Measurements from ENCODE around the gene IER3.
"Not testable (repeated sequence)": the region's sequence is repeated elsewhere in the genome, so short reads cannot be mapped to it uniquely, and the experiment has no call there.

IER3 gene

DNA sequence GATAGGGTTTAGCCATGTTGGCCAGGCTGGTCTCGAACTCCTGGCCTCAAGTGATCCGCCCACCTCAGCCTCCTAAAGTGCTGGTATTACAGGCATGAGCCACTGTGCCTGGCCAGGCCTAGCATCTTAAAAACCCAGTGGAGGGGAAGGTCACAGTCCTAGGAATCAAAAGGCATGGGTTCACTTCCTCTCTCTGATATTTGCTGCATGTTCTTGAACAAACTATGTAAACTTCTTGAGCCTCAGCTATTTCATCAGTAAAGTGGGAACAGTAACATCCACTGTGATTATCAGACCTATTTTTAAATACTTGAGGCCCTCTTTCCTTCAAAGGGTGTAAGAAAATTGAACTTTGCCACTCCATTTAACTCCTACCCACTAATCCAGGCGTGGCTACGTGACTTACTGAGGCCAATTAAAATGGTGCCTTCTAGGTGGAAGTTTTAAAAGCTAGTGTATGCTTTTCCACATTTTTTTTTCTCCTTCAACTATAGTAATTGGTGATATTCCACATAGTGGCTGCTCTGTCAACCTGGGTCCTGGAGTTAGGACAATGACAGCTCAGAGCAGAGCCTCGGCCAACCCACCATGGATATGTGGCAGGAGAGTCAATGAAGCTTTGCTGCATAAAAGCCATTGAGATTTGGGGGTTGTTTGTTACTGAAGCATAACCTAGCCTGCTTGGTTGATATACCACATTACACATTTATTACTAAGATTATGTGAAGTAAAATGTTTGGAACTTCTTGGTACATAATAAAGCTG, 32.2 kb upstream of the IER3 start:
- no peak for TF ChIP-seq POLR2A (IDR thresholded peaks at IDR 0.05; ENCODE audit: low read depth, low read length)
- DNase-seq (ENCODE audit: insufficient read length, low spot score) (no peak), FAIRE-seq (no peak)

DNA sequence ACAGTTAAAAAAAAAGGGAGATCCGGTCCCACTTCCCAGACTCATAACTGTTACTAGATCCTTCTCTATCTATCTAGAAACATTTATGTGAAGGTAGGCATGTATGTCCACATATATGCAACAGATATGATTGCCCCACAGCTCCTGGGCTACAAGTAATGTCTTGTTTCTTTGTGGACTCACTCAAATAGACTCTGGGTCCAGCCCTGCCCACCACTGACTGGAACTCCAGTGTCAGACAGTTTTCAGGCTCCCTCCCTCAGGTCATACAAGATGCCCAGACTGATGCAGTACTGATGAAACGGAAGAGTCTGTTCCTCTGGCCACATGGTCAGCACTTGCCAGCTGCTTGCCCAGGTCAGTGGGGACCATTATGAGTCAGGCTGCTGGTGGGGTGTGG, 30.8 kb upstream of the IER3 start:
- no peak for FAIRE-seq
- DNase-seq (ENCODE audit: insufficient read length, low spot score): no peak

DNA sequence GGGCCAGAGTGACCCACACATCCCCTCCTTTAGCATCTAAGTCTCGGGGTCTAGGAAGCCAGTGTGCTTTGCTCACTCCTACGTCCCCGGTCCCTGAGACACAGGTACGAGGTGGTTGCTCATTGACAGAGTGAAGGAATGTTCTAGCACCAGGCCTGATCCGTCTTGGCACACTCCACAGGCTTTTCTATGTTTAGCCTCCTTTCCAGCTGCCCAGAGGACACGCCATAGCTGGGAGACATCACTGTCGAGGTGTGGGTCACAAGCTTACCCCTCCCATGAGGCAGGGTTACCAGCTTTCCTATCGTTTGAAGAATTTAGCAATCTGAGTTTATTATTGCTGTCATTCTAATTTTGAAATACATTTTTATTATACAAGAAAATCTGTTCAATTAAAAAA, 30.4 kb upstream of the IER3 start:
- no peak for DNase-seq (ENCODE audit: insufficient read length, low spot score)
- TF ChIP-seq POLR2A (IDR thresholded peaks at IDR 0.05; ENCODE audit: low read depth, low read length): no peak
- FAIRE-seq: no peak

More for the DNA sequence above, 30.8 kb upstream of the IER3 start:
- no peak for TF ChIP-seq POLR2A (IDR thresholded peaks at IDR 0.05; ENCODE audit: low read depth, low read length)

DNA sequence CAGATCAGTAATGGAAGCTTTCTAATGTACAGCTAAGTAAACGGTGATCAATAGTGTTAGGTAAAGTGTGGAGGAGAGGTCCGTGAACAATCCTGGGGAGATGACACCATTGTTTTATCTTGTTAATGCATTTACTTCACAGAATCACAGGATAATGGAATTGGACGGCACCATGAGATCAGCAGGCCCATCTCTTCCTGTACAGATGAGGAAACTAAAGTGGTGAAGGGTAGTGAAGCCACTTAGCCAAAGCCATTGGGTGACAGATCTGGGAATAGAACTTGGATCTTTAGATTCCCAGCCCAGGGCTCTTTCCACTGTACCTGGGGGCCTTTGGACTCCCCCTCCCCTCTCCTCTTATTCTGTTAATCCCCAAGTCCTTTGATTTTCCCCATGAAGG, 26.2 kb upstream of the IER3 start:
- TF ChIP-seq POLR2A (IDR thresholded peaks at IDR 0.05; ENCODE audit: low read depth, low read length): no peak
- no peak for FAIRE-seq
- DNase-seq (ENCODE audit: insufficient read length, low spot score): no peak

DNA sequence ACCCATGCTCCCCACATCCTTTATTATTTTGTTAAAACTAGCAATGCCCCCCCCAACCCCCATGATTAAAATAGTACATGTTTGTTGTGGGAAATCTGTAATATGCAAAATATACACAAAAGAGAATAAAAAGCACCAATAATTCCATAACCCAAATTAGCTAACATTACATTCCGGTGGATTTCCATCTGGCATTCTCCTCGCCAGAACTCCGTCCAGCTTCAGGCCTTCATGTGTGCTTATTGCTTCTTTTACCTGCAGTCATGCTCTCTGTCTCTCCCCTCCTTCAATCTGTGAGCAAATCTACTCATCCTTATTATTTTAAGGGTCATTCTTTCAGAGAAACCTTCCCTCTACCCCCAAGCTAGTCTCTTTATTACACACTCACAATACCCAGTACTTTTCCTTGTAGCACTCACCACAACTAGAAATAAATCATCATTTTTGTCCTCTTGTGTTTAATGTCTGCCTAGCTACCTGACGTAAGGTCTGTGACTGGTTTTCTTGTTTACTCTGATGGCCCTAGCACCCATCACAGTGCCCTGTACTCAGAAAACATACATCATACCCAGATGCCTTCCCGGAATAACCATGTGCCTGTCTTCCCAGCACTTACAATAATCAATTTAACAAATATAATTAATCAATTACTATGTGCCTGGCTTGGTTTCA, 25.6 kb upstream of the IER3 start:
- no peak for FAIRE-seq
- no peak for DNase-seq (ENCODE audit: insufficient read length, low spot score)
- TF ChIP-seq POLR2A (IDR thresholded peaks at IDR 0.05; ENCODE audit: low read depth, low read length): no peak

DNA sequence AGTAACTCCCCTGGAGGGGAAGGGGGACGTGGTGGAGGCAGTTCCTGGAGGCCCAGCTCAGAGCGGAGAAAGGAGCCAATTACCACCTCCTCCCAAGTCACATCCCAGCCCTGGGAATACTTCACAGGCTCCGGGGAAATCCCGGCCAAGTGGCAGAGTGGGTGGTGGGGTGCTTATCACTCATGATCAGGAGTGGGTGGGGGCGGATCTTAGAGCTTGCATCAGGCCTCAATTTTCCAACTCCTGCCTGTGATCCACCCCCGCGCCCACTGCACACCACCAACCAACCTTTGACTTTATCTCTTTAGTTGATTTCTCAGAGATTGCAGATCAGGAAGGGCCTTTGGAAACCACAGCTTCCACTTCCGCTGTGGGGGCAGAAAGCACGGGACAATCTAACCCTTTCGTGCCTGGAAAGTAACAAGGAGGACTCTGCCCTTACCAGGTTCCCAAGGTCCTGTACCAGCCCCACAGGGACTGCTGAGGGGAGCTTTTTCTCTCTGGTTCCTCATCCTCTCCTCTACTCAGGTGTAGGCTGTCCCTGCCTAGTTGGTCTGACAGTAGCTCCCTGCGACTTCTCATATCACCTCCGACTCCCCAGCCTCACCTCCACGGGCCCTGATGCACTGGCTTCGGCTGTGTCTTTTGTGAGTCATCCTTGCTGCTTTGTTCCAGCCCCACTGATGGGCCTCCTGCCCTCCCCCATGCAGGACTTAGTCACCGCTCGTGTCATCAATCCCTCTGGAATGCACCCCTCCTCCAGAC, 24.9 kb upstream of the IER3 start:
- peak; percentile 76 for DNase-seq (ENCODE audit: insufficient read length, low spot score)
- peak; percentile 64 for FAIRE-seq
- TF ChIP-seq POLR2A (IDR thresholded peaks at IDR 0.05; ENCODE audit: low read depth, low read length): no peak

DNA sequence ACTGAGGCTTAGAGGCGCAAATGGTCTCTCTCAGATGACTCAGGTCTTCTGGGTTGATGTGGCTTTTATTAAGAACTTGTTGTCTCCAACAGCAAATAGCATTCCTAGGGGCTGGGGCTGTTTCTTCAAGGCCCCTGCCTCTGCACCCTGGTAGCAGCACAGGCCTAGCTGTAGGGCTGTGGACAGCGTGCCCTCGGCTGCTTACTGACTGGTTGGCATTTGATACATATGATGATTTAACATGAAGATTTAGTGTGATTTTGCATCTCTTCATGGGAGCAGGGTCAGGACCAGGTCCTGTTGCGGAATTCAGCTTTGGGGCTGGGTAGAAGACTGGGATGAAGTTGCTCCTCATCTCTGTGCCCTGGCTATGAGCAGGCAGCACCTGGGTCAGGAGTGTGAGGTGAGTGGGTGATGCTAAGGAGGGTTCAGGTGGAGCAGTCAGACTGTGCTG, 24.3 kb upstream of the IER3 start:
- FAIRE-seq (no peak), DNase-seq (ENCODE audit: insufficient read length, low spot score) (no peak)
- TF ChIP-seq POLR2A (IDR thresholded peaks at IDR 0.05; ENCODE audit: low read depth, low read length): no peak

DNA sequence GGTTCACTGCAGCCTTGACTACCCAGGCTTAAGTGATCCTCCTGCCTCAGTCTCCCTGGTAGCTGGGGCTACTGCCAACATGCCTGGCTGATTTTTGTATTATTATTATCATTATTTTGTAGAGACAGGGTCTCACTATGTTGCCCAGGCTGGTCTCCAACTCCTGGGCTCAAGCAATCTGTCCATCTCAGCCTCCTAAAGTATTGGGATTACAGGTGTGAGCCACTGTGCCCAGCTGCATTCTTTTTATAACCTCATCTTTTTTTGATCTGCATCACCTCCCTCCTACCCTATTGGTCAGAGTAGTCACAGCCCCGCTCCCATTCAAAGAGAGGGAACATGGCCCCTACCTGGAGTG, 23.6 kb upstream of the IER3 start:
- FAIRE-seq: no peak
- TF ChIP-seq POLR2A (IDR thresholded peaks at IDR 0.05; ENCODE audit: low read depth, low read length): no peak
- DNase-seq (ENCODE audit: insufficient read length, low spot score): no peak

DNA sequence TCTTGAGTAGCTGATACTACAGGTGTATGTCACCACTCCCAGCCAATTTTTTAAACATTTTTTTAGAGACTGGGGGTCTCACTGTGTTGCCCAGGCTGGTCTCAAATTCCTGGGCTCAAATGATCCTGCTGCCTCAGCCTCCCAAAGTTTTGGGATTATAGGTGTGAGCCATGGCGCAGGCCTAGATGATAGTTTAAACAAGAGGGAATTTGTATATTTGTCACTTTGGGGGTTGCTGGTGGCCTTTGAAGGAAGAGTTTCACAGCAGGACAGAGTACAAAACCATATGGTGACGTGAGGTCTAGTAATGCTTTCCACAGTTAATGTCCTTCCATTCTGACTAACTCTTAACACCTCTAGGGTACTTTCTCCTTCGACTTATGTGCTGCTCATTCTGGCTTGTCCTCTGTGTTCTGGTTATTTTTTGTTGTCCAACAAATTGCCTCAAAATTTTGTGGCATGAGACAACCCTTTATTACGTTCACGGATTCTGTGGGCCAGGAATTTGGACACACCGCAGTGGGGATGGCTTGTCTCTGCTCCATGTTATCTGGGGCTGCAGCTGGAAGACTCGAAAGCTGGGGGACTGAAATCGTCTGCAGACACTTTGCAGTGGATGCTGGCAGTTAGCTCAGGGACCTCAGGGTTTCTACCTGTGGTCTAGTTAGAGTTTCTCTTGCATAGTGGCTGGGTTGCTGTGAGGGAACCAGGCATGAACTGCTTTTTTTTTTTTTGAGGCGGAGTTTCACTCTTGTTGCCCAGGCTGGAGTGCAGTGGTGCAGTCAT, 23.0 kb upstream of the IER3 start:
- TF ChIP-seq POLR2A (IDR thresholded peaks at IDR 0.05; ENCODE audit: low read depth, low read length): no peak
- no peak for DNase-seq (ENCODE audit: insufficient read length, low spot score)
- FAIRE-seq: no peak

DNA sequence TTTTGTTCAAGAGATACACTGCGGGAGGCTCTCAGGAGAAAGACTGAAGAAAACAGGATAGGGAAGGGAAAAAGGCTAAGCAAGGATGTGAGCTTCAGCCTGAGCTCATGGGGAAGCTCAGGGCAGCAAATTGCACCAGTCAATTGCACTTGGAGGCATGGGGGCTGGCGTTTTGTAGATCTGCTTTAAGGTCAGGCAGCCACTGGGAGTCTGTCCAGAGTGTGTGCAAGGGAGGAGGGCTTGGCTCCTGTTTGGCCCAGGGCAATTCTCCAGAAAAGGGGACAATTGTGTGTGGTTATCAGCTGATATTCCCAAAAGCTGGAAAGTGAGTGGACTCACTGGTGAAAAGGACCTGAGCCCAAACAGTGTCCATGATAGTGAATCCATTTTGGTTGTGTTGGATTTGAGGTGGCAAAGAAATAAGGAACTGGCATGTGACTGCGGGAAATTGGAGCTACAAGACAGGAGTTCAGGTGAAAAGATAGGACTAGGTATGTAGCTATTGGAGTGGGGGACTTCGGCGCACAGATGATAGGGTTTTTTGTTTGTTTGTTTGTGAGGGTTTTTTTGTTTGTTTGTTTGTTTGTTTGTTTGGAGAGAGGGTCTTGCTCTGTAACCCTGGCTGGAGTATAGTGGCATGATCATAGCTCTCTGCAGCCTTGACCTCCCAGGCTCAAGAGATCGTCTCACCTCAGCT, 22.3 kb upstream of the IER3 start:
- DNase-seq (ENCODE audit: insufficient read length, low spot score): no peak
- no peak for FAIRE-seq
- no peak for TF ChIP-seq POLR2A (IDR thresholded peaks at IDR 0.05; ENCODE audit: low read depth, low read length)

DNA sequence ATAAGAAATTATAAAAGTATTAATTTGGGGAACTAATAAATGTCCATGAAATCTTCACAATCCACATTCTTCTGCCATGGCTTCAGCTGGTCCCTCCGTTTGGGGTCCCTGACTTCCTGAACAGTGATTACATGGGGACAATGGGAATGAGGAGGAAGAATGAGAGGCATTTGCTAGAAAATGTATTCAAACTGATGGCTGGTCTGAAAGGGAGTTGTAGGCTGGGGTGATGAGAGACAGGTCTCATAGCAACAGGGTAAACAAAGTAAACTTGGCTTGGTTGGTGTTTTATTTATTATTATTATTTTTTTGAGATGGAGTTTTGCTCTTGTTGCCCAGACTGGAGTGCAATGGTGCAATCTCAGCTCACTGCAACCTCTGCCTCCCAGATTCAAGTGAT, 21.1 kb upstream of the IER3 start:
- not testable (repeated sequence) for DNase-seq (ENCODE audit: insufficient read length, low spot score); FAIRE-seq

DNA sequence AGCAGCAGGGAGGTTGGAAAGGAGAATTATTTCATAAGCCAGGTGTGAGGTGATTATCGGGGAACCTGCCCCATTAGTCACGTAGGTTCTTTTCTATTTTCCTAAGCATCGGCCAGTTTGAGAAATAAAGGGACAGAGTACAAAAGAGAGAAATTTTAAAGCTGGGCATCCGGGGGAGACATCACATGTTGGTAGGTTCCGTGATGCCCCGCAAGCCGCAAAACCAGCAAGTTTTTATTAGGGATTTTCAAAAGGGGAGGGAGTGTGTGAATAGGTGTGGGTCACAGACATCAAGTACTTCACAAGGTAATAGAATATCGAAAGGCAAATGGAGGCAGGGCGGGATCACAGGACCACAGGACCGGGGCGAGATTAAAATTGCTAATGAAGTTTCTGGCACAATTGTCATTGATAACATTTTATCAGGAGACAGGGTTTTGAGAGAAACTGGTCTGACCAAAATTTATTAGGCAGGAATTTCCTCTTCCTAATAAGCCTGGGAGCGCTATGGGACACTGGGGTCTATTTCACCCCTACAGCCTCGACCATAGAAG, 20.2 kb upstream of the IER3 start:
- DNase-seq (ENCODE audit: insufficient read length, low spot score); FAIRE-seq: not testable (repeated sequence)

Data from H54 (cell line).